Transverse colon (tissue), 4 donors: Measurements from ENCODE around the gene CPXM2. TPM values are rescaled to one million over a fixed set of nuclear protein-coding genes. Genes with fewer than 3 reads are reported as not detected.

Source experiments
- DNase-seq: peaks from one replicate; pipeline ENCODE4 v3.0.0-alpha.2; 2019
- H3K27ac ChIP-seq, 4 donors: fragments of 200-600 bp; sonication (generic); 2 replicates each; pipeline ENCODE4 v1.5.1; 2016 to 2018; ENCODE audit warnings: inconsistent platforms in 4 of 4
- H3K27me3 ChIP-seq: fragments of 200-600 bp; sonication (generic); 2 replicates; pipeline ENCODE4 v1.5.1; 2017; ENCODE audit warnings: inconsistent platforms
- H3K36me3 ChIP-seq, 4 donors: fragments of 200-600 bp; sonication (generic); 2 replicates each; pipeline ENCODE4 v1.5.1; 2017 to 2019; ENCODE audit warnings: inconsistent platforms in 4 of 4
- H3K4me1 ChIP-seq, 4 donors: fragments of 200-600 bp; sonication (generic); 2 replicates each; pipeline ENCODE4 v1.5.1; 2017 to 2020; ENCODE audit warnings: inconsistent platforms in 4 of 4
- H3K4me3 ChIP-seq, 4 donors: fragments of 200-600 bp; sonication (generic); 1 replicate in 1 of 4; 2 replicates in 3 of 4; pipeline versions ENCODE4 v1.5.1 to v1.6.1; 2017 to 2019; ENCODE audit warnings: inconsistent platforms in 4 of 4
- H3K9me3 ChIP-seq, 2 donors: fragments of 200-600 bp; sonication (generic); 2 replicates each; pipeline ENCODE4 v1.5.1; 2017 to 2019; ENCODE audit warnings: inconsistent platforms in 2 of 2
- EP300 ChIP-seq: sonication (generic); formaldehyde crosslinking; IDR thresholded peaks from one replicate; pipeline ENCODE4 v1.6.1; 2017; ENCODE audit warnings: antibody characterized with exemption, low read depth
- POLR2A ChIP-seq: fragments of 450-650 bp; IDR thresholded peaks from one replicate; pipeline ENCODE4 v1.6.1; 2016; ENCODE audit warnings: antibody characterized with exemption, mild to moderate bottlenecking, moderate library complexity
- POLR2AphosphoS5 ChIP-seq, 3 donors: sonication (generic); formaldehyde crosslinking; IDR thresholded peaks; one replicate each; pipeline ENCODE4 v1.6.1; 2016; ENCODE audit warnings: antibody characterized with exemption in 3 of 3
- WGBS, 2 donors: methylation state at CpG; one replicate each; pipeline ENCODE4 v1.1.5; 2018; ENCODE audit warnings: low coverage in 1 of 2; 5-methylcytosine and 5-hydroxymethylcytosine counted together
- in situ Hi-C, 4 donors: fragments of 200-750 bp; cut with MboI; loops; one replicate each; pipeline versions ENCODE4 v1.15.0 to v1.15.1; 2017; ENCODE audit warnings: low sequenced_read_pairs in 3 of 4, low pct_ligation_motif_present in 1 of 4, low pct_unique_long_range_greater_than_20kb in 1 of 4
- intact Hi-C: fragments of 100-400 bp; cut with DNase I; formaldehyde crosslinking; loops from one replicate; pipeline ENCODE4 v1.15.1; 2023; ENCODE audit warnings: low total_unique reads
- total RNA-seq, 4 donors: library from RNA; depleted of rRNA; stranded (reverse); fragments of >200 nt; gene quantifications; one replicate each; pipeline ENCODE4 v1.1.0, GENCODE V29; 2016
- TF ChIP-seq, protein P1 (sequence below), 5 experiments: fragments of 200-600 bp in 3 of 5; fragments of 450-650 bp in 2 of 5; sonication (generic) in 3 of 5; IDR thresholded peaks; 1 replicate in 2 of 5; 2 replicates in 3 of 5; pipeline ENCODE4 v1.5.1; 2016 to 2017; ENCODE audit warnings: antibody characterized with exemption in 5 of 5, inconsistent platforms in 3 of 5, mild to moderate bottlenecking in 2 of 5, moderate library complexity in 1 of 5

Gene CPXM2
- total RNA-seq = 10 to 100 TPM in 3 of 4 donors, 1 to 10 TPM in 1; 7.8 to 19.1 (median 13.0) TPM

DNA sequence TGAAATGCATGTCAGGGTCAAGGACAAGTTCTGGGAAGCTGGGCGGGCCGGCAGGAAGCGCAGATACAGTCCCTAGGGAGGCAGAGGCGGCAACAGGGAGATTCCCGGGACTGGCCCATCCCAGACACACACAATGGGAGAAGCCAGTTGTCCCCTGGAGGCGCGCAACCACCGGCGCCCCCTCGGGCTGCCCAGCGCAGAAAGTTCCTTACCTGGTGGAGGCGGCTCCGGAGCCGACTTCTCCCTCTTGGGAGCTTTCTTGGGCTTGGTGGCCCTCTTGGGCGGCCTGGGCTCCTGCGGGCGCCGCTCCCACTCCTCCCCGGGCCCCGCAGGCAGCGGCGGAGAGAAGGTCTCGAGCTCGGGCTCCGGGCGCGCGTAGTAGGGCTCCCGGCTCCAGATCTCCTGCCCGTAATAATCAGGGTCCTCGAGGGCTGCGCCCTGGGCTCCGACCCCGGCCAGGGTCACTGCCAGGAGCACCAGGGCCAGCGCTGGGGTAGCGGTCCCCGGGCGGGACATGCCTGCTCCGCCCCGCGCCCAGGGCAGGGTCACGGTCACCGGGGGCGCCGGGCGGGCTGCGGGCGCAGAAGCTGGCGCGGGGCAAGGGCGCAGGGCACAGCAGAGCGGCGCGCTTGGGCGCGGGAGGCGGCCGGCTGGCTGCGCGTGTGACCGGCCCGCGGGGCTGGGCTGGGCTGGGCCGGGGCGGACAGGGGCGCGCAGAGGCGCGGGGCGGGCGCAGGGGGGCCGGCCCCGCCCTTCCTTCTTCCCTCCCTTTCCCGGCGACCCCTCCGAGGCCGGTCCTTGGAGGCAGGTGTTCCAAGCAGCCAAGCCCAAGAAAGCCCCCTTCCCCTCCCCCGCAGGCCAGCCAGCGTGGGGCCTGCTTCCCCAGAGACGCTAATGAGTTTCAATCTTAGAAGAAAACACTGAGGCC, at the start of gene CPXM2:
TSS of gene CPXM2 (minus strand) at position 664 of the 928 bp plus-strand sequence. CDS start at position 516, 148 bp downstream.
- peak within 1 kb of the TSS; percentile 25 to 56 (median 46) for H3K4me3 ChIP-seq
- no peaks in the 10 kb centered on the region for H3K36me3 ChIP-seq
- peaks cover 11% of the 10 kb centered on the region for H3K27me3 ChIP-seq
- peaks cover 0 to 14% (median 5%) of the 10 kb centered on the region in 4 donors for H3K4me1 ChIP-seq
- intact Hi-C loops (no loop called here), in situ Hi-C loops (no loop called here)
- DNase-seq = no peak
- WGBS, 2 donors = 23% methylated on average over 40 of the region's 80 CpGs; no CpG with 5 or more reads in 1 of the 2 donors
- H3K9me3 ChIP-seq = no peaks in the 10 kb centered on the region
- peak within 1 kb of the TSS; percentile 85 to 92 (median 87) for H3K27ac ChIP-seq
- no peak for TF ChIP-seq EP300
- TF ChIP-seq POLR2AphosphoS5 (IDR thresholded peaks at IDR 0.05) = no peak
- TF ChIP-seq POLR2A = no peak
- TF ChIP-seq, protein P1, sequence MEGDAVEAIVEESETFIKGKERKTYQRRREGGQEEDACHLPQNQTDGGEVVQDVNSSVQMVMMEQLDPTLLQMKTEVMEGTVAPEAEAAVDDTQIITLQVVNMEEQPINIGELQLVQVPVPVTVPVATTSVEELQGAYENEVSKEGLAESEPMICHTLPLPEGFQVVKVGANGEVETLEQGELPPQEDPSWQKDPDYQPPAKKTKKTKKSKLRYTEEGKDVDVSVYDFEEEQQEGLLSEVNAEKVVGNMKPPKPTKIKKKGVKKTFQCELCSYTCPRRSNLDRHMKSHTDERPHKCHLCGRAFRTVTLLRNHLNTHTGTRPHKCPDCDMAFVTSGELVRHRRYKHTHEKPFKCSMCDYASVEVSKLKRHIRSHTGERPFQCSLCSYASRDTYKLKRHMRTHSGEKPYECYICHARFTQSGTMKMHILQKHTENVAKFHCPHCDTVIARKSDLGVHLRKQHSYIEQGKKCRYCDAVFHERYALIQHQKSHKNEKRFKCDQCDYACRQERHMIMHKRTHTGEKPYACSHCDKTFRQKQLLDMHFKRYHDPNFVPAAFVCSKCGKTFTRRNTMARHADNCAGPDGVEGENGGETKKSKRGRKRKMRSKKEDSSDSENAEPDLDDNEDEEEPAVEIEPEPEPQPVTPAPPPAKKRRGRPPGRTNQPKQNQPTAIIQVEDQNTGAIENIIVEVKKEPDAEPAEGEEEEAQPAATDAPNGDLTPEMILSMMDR (IDR thresholded peaks at IDR 0.05) = no peak

- 73 to 100% methylated on average over 2 of the region's 7 CpGs for WGBS, 2 donors
- Histone ChIP-seq H3K27ac (no peak overlapping the region), H3K36me3 (no peaks in the 10 kb centered on the region), H3K9me3 (no peaks in the 10 kb centered on the region), H3K4me3 (no peak overlapping the region), H3K27me3 (no peaks in the 10 kb centered on the region), H3K4me1 (no peaks in the 10 kb centered on the region)
- DNase-seq = no peak
- intact Hi-C loops = no loop called here
- in situ Hi-C loops = no loop called here
- TF ChIP-seq, protein P1 (IDR thresholded peaks at IDR 0.05) = no peak
- TF ChIP-seq EP300 = no peak
Observed at GRCh38 chr10:123939591-123939990, 48.0 kb upstream of the CPXM2 start.

DNA sequence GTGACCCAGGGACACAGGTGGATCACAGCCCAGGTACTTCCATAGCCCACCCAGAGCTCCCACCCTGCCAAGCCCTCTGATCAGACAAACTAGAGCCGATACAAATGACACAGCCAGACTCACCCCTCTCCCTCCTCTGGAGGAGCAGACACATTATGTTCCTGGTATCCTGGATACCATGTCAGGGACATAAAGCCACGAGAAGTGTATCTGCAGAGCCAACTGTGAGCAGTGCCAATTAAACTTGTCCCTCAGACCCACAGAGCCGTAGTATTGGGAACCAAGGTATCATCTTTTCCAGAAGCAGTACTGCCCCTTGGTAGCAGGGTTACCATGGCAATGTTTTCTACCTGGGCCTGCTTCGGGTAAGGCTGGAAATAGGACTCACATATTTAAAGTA, 47.3 kb upstream of the CPXM2 start:
- Histone ChIP-seq H3K9me3 (no peaks in the 10 kb centered on the region), H3K27me3 (no peaks in the 10 kb centered on the region), H3K4me1 (no peaks in the 10 kb centered on the region), H3K4me3 (no peak overlapping the region), H3K36me3 (no peaks in the 10 kb centered on the region), H3K27ac (no peak overlapping the region)
- TF ChIP-seq EP300 = no peak
- TF ChIP-seq POLR2A = no peak
- TF ChIP-seq, protein P1 (IDR thresholded peaks at IDR 0.05) = no peak
- no peak for TF ChIP-seq POLR2AphosphoS5 (IDR thresholded peaks at IDR 0.05)
- intact Hi-C loops (no loop called here), in situ Hi-C loops (no loop called here)
- DNase-seq = no peak
- WGBS, 2 donors = 80 to 88% methylated on average over 1 to 4 of the region's 4 CpGs

- Histone ChIP-seq H3K9me3 (peaks cover 0 to 2% of the 10 kb centered on the region in 2 donors), H3K4me1 (no peaks in the 10 kb centered on the region), H3K4me3 (no peak overlapping the region), H3K36me3 (no peaks in the 10 kb centered on the region), H3K27ac (no peak overlapping the region), H3K27me3 (no peaks in the 10 kb centered on the region)
- no peak for DNase-seq
- TF ChIP-seq EP300 (no peak), POLR2A (no peak), POLR2AphosphoS5 (IDR thresholded peaks at IDR 0.05) (no peak)
- TF ChIP-seq, protein P1 (IDR thresholded peaks at IDR 0.05) = no peak
- intact Hi-C loops (no loop called here), in situ Hi-C loops (no loop called here)
- WGBS, 2 donors = 80 to 83% methylated on average over 2 to 5 of the region's 5 CpGs
Observed at GRCh38 chr10:123936426-123936825, 44.8 kb upstream of the CPXM2 start.
